ACHN (cell line): ENCODE results near the gene ZW10.
"Not testable (repeated sequence)": the region's sequence is repeated elsewhere in the genome, so short reads cannot be mapped to it uniquely, and the experiment has no call there.

ENCODE experiments used
- DNase-seq: peaks from one replicate; pipeline ENCODE4 v3.0.0-alpha.2; 2015
- in situ Hi-C: cut with HindIII; loops from 2 replicates; pipeline ENCODE4 v1.10.0; 2017; ENCODE audit warnings: low sequenced_read_pairs, low pct_ligation_motif_present, low pct_unique_long_range_greater_than_20kb

The ZW10 gene

DNA sequence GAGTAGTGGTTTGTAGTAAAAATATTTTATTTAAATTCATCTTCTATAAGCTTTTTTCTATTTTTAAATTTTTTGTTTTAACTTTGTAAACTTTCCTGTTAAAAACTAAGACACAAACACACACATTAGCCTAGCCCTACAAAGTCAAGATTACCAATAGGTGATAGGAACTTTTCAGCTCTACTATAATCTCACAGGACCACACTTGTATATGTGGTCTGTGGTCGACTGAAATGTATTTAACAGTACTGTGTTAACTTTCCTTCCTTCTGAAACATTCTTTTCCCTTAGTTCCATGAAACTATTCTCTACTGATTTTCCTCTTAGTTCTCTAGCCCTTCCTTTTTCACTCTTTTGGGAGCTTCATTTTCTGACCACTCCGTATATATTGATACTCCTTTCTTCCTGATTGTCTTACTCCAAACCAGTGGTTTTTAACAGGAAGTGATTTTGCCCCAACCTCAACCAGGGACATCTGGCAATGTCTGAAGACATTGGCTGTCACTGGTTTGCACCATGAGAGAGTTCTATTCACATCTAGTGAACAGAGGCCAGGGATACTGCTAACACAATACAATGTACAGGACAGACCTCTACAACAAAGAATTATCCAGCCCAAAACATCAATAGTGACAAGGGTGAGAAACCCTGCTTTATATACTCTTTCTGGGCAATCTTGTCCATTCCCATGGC is 8.8 kb downstream of the ZW10 start:
- no peak for DNase-seq
- in situ Hi-C loops = no loop called here

DNA sequence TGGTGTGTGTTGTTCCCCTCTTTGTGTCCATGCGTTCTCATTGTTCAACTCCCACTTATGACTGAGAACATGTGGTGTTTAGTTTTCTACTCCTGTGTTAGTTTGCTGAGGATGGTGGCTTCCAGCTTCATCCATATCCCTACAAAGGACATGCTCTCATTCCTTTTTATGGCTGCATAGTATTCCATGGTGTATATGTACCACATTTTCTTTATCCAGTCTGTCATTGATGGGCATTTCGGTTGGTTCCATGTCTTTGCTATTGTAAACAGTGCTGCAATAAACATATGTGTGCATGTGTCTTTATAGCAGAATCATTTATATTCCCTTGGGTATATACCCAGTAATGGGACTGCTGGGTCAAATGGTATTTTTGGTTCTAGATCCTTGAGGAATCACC is 10.5 kb downstream of the ZW10 start:
- in situ Hi-C loops, DNase-seq: not testable (repeated sequence)

DNA sequence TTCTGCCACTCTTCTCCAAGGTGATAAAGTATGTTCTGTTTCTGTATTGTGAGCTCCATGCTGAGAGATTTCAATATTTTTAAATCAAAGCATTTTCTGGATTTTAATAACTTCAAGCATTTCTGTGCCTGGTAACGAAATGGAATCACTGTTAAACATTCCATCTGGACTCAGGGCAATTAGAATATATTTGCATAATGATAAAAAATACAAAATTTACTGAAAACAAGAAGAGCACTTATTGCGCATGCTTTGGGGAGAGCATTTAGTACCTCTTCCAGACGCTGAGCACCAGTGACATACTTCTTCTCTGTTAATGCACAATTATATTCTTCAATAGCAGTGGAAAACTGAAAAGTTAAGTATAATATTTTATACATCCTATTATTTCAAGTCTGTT is 13.3 kb downstream of the ZW10 start:
- DNase-seq = no peak
- in situ Hi-C loops = no loop called here

DNA sequence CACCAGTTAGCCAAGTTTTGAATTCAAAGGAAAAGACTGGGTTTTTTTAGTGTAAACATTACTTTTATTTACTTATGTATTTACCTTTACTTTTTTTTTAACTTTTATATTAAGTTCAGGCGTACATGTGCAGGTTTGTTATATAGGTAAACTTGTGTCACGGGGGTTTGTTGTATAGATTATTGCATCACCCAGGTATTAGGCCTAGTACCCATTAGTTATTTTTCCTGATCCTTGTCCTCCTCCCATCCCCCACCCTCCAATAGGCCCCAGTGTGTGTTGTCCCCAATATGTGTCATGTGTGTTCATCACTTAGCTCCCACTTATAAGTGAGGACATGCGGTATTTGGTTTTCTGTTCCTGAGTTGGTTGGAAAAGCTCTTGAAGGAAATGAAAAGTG is 20.6 kb downstream of the ZW10 start:
- in situ Hi-C loops = no loop called here
- no peak for DNase-seq

DNA sequence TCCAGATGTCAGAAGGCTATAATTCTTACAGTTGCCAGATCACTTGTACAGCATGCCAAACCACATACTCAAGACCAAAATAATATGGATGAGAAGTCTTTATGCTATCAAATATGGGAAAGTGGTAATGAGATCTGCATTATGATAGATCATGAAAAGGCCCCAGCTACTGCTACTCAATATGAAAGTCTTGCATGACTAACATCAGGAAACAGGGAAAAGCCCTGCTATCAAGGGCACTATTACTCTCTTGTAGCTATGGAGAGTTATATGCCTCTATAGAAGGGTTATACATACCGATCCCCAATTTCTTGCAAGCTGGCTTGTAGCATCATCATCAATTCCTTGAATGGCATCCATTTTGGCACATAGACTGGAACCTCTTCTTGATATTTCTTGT is 37.2 kb downstream of the ZW10 start:
- in situ Hi-C loops = no loop called here
- DNase-seq = no peak

DNA sequence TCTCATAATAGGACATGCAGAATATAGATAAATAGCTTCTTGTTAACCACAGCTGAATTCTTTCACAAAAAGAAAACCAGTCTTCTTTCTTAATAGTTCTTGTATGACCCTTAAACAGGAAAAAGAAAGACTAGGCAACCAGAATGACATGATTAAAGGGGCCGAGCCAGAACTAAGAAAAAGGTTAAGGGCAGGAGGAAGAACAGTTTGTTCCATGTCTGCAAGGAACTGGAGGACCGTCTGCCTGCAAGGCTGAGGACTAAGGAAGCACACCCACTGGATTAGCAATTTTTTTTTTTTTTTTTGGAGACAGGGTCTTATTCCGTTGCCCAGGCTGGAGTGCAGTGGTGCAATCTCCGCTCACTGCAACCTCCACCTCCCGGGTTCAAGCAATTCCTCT is 41.4 kb downstream of the ZW10 start:
- no peak for DNase-seq
- in situ Hi-C loops = no loop called here

DNA sequence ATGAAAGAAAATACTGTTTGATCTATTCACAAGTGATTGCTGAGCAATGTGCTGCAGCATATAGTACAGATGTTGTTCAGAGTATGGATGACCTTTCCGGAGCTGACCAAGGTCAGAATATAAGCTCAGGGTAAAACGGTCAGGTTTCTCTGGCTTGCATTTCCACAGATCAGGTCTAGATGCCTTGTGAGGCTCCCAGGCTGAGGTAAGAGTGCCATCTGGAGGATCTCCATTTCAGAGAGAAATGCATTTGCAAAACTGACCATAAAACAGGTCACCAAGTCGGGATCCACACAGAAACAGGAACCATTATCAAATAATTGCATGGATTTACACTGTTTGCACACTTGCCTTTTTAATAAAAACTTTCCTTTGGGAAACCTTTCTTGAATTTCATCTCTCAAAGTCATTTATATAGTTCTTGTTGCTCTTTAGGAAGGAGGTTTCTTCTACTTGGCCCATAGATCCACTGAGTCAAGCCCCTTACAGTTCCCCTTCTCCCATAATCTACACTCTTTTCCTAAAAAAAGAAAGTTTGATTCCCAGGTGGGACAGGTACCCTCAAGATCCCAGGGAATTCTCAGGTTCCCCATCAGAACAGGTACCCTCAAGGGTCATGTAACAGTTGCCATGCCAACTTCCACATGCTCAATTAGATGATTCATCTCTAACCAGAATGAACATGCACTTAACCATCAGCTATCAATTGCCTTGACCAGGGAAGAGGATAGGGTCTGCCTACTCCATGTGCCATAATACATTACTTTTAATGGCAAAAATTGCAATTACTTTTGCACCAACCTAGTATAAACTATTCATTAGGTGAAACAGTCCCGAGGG is 42.4 kb downstream of the ZW10 start:
- in situ Hi-C loops = no loop called here
- DNase-seq = peak; percentile 49

DNA sequence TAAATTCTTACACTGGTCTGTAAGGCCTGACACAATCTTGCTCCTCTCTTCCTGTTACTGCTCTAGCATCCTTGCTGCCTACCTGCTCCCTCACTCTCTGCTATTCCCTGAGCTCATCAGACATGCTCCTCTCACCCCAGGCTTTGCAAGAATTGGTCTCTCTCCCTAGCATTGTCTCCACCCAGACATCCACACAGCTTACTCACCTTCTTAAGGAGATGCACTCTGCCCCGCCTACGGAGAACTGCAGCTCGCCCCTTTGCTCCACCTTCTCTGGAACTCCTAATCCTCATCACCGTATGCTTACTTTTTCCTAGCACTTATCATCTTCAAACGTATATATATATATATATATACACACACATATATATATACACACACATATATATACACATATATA is 44.0 kb downstream of the ZW10 start:
- in situ Hi-C loops = no loop called here
- DNase-seq = no peak

DNA sequence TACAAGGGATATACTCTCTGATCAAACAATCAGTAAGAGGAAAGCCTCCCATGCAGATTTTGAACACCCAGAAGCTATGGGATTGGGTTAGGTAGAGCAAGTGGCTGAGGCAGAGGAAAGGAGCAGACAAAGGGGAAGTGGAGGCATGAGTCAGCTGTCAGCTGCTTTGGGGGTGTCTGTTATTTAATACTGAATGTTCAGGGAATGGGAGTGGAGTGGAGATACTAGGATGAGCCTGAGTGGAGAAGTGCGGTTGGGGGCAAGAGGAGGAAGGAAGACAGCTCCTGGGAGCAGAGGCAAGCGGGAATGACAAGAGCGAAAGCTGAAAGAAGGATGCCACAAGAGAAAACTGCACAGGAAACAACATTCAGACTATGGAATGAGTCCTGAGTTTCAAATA is 44.7 kb downstream of the ZW10 start:
- in situ Hi-C loops = no loop called here
- no peak for DNase-seq

DNA sequence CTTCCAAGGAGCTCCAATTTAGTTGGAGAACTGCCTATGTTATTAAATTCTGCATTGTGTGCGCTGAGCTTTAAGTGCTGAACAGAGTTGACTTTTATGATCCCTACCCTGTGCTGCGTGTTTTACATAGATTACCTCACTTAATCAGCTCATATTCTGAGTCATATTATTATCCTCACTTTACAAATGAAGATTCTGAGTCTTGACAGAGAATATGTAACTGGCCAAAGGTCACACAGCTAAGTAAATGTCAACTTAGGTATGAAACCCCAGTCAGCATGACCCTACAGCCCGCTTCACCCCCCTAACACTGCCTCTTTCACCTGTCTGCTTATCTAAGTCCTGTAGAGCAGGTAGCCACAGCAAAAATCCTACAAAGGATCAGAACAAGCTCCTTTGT is 47.6 kb downstream of the ZW10 start:
- DNase-seq = no peak
- in situ Hi-C loops = no loop called here

DNA sequence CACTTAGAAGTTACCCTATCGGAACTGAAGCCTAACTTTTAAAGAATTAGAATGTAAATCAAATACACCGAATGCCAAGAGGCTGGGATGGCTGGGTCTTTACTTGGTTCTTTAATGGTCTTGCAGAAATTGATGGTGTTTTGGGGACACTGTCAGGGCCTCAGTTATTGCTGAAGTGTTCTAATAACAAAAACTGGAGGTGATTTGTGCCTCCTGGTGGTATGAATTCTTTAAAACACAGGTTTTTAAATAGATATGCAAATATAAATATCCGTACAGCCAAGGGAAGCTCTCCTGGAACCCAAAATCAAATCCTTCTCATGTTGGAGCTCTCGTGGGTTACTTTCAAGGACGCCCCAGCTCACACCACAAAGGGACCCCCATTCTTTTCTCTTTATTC is 48.1 kb downstream of the ZW10 start:
- no peak for DNase-seq
- in situ Hi-C loops = no loop called here

DNA sequence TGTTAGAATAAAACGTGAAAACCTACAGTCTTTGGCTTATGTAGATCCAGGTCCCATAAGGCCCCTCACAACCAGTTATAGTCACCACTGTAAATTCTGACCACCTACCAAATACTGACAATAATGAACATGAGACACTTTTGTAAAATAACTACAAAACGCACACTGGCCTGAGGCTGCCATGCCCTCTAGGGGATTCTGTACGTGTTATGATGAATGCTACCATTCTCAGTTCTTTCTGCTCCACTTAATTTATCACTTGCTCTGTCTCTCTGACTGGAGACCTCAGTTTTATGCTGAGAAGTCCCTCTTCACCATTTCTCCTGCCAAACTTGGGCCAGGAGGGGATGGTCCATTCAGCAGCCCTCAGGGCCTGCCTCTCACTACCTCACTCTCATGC is 48.7 kb downstream of the ZW10 start:
- in situ Hi-C loops = no loop called here
- DNase-seq = no peak

DNA sequence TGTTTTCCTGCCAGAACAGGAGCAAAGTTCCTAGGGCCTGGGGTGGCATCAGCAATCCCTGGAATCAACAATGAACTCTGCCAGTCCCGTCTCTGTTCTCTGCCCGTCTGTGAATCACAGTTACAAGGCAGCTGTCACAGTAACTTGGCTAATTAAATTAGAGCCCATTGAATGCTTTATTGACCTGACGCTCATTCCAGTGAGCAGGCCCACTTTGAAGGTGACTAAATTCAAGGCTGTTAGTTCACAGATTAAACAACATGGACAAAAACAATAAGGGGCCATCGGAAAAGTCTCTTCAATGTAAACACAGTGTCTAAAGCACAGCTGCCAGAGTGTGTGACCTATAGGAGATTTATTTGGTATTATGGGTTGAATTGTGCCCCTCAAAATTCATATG is 49.7 kb downstream of the ZW10 start:
- DNase-seq = no peak
- in situ Hi-C loops = no loop called here

DNA sequence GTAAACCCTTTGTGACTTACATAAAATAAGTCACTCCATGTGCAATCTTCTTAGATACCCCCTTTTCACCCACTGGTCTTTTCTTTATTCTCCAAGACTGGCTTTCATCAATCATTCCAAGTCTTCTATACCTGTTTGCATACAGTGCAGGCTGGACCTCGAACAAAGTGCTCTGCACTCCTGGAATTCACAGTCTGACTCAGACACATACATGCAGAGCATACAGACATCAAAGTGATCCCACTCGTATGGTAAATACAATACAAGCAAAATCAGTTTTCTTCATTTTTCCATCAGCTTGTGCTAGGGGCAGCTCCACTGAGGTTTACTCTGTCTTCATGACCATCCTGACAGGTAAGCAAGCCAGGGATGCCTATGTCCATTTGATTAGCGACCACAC is 50.6 kb downstream of the ZW10 start:
- in situ Hi-C loops = no loop called here
- DNase-seq = no peak

DNA sequence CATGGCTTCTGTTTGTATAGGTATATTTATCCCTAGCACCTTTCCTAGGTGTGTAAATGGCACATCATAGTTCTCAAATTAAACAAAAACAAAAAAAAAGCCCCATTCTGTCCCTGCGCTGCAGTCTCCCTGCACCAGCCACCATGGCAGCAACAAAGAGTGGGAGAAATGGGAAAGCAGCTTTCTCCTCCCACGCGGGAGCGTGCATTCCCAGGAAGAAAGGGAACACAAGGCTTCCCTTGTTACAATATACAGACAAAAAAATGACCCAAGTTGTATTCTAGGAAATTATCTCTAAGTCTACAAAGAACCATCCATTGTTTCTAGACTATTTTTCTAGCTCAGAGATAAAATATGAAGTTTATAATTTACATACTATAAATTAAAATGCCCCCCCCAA is 51.3 kb downstream of the ZW10 start:
- DNase-seq = no peak
- in situ Hi-C loops = no loop called here

DNA sequence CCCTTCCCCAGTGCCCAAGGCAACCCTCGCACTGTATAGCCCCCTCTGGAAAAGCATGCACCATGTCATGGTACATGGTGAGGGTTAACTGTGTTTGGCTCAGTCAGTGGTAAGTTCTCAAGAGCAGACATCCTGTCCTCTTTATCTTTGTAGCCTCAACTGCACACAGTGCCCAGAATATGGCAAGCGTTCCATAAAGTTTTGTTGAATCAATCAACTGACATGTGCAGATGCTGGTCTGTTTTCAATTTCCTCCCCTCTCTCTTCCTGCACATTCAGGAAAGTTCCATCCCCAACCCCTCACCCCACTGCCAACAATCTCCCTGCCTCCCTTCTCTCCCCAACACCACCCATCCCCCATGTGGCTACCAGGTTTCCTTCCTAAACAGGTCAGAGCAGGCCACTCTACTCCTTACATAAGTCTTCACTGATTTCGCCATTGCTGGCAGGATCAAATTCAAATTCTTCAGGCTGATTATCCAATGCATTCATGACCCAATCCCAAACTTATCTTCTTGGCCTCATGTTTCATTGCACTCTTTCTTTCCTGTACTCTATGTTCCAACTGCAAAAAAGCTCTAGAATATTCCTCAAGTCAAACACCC is 51.9 kb downstream of the ZW10 start:
- in situ Hi-C loops = no loop called here
- no peak for DNase-seq

DNA sequence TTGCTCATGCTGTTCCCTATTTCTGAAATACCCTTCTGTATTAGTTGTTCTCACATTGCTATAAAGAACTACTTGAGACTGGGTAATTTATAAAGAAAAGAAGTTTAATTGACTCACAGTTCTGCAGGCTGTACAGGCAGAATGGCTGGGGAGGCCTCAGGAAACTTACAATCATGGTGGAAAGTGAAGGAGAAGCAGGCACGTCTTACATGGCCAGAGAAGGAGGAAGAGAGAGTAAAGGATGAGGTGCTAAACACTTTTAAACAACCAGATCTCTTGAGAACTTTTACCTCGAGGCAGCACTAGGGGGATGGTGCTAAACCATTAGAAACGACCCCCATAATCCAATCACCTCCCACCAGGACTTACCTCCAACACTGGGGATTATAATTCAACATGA is 53.0 kb downstream of the ZW10 start:
- in situ Hi-C loops, DNase-seq: not testable (repeated sequence)

DNA sequence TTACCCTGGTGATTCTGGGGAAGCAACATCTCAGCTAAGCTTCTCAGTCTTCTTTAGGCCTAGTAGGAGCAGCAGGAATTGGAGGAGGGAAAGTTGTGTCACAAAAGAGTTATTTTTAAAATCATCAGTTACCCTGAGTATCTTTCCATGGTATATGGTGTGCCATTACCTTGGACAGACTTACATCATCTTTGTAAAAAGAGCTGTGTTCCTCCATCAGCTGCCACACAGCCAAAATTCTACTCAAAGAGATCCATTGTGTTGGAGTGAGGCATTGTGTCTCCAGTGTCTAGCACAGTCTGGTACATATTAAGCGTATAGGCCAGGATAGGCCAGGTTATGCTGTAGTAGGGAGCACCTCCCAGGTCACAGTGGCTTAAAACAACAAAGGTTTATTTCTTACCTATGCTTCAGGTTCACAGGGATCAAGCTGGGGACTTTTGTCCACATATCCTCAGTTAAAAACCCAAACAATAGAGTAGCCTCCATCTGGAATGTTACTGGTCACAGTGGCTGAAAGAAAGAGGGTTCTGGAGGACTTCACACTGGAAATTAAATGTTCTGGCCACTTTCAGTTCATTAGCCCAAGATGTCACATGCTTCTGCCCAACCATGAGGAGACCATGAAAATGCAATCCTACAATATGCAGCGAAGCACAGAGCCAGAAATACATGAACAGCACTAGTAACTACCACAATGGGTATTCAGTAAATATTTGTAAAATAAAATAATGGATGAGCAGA is 57.4 kb downstream of the ZW10 start:
- DNase-seq = no peak
- in situ Hi-C loops = no loop called here

DNA sequence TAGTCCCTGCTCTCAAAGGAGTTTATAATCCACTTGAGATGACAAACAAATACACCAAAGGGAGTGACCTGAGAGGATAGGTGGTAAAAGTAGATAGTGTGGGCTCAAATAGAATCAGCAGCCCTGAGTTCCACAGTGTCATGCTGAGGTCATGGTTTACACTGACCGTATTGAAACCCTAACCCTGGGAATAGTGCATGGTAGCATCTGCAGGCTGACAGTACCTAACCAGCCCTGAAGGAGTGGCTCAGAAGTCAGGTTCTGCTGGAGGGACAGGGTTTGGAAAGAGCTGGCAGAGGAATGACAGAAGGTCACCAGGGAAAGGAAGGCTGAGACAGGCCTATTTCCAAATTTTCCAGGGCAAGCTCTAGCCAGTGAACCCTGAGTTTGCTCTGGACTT is 58.2 kb downstream of the ZW10 start:
- in situ Hi-C loops = no loop called here
- DNase-seq = no peak
